Cardiac muscle cell (in vitro differentiated cells and primary cell): Measurements from ENCODE around the gene SLA2. TPM values are rescaled to one million over a fixed set of nuclear protein-coding genes. Genes with fewer than 3 reads are reported as not detected.

ENCODE experiments used
- DNase-seq, 2 donors: peaks; one replicate each; pipeline versions ENCODE4 v3.0.0 to v3.0.0-alpha.2; 2010 to 2017; ENCODE audit warnings: low read depth in 1 of 2, low spot score in 1 of 2
- H3K27ac ChIP-seq: fragments of 200-600 bp; sonication (generic); 2 replicates; pipeline ENCODE4 v1.5.1; 2016
- H3K27me3 ChIP-seq: fragments of 200-600 bp; sonication (generic); 2 replicates; pipeline ENCODE4 v1.6.0; 2016; ENCODE audit warnings: control low read depth
- H3K36me3 ChIP-seq: fragments of 200-600 bp; sonication (generic); 2 replicates; pipeline ENCODE4 v1.5.1; 2016; ENCODE audit warnings: control low read depth
- H3K4me1 ChIP-seq: fragments of 200-600 bp; sonication (generic); 2 replicates; pipeline ENCODE4 v1.8.1; 2017; ENCODE audit warnings: low read depth, mild to moderate bottlenecking, mixed run types
- H3K4me3 ChIP-seq: fragments of 200-600 bp; sonication (generic); 2 replicates; pipeline ENCODE4 v1.5.1; 2016; ENCODE audit warnings: mild to moderate bottlenecking
- H3K9me3 ChIP-seq: fragments of 200-600 bp; sonication (generic); 2 replicates; pipeline ENCODE4 v1.5.1; 2017; ENCODE audit warnings: low read depth, mild to moderate bottlenecking, control low read depth
- polyA plus RNA-seq: library from polyadenylated mRNA; unstranded; fragments of >200 nt; fragmentation: Nextera tagmentation; extraction: Ambion mirVana; gene quantifications from 2 replicates; pipeline ENCODE4 v1.2.1, GENCODE V29; 2016
- total RNA-seq: library from RNA; depleted of rRNA; stranded (reverse); fragments of >200 nt; gene quantifications from 2 replicates; pipeline ENCODE4 v1.2.3, GENCODE V29; 2016
- TF ChIP-seq, protein P1 (sequence below): IDR thresholded peaks from 2 replicates; pipeline ENCODE4 v1.5.1; 2012; ENCODE audit warnings: low read depth, mild to moderate bottlenecking, low read length

The SLA2 gene
- total and polyA plus RNA-seq, 2 experiments from 2014 or later: 0.21 TPM; not detected in 1

DNA sequence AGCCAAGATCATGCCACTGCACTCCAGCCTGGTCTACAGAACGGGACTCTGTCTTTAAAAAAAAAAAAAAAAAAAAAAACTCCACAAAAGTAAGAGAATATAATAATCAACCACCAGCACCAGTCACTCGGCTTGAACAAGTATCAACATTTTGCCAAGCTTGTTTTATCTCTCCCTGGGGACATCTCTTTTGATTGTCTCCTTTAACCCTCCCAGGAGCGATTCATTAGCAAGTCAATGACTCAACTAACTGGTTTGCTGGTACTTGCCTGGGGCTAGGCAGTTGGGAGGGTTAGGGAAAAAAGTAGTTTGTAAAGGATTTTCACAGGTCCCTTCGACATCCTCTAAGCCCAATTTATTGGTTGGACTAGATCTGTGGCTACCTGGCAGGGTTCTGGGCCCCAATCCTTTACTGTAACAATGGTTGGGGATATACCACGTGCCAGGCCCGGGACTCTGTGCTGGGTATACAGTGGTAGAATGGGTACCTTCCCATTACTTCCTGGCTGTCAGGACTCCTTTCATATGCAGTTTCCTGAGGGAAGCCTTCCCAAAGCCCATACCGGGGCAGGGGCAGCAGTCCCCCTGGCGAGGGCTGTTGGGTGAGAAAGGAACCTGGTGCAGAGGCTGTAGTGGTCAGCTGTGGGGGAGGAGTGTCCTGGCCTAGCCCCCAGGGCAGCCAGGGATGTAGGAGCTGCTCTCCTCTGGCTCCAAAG lies 60.4 kb downstream of the SLA2 start:
- no peaks in the 10 kb centered on the region for H3K4me1 ChIP-seq
- H3K9me3 ChIP-seq: no peaks in the 10 kb centered on the region
- TF ChIP-seq, protein P1, sequence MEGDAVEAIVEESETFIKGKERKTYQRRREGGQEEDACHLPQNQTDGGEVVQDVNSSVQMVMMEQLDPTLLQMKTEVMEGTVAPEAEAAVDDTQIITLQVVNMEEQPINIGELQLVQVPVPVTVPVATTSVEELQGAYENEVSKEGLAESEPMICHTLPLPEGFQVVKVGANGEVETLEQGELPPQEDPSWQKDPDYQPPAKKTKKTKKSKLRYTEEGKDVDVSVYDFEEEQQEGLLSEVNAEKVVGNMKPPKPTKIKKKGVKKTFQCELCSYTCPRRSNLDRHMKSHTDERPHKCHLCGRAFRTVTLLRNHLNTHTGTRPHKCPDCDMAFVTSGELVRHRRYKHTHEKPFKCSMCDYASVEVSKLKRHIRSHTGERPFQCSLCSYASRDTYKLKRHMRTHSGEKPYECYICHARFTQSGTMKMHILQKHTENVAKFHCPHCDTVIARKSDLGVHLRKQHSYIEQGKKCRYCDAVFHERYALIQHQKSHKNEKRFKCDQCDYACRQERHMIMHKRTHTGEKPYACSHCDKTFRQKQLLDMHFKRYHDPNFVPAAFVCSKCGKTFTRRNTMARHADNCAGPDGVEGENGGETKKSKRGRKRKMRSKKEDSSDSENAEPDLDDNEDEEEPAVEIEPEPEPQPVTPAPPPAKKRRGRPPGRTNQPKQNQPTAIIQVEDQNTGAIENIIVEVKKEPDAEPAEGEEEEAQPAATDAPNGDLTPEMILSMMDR: no peak
- H3K4me3 ChIP-seq: no peak overlapping the region
- no peak for DNase-seq
- peaks cover 29% of the 10 kb centered on the region for H3K36me3 ChIP-seq
- no peak overlapping the region for H3K27ac ChIP-seq
- H3K27me3 ChIP-seq: no peaks in the 10 kb centered on the region

DNA sequence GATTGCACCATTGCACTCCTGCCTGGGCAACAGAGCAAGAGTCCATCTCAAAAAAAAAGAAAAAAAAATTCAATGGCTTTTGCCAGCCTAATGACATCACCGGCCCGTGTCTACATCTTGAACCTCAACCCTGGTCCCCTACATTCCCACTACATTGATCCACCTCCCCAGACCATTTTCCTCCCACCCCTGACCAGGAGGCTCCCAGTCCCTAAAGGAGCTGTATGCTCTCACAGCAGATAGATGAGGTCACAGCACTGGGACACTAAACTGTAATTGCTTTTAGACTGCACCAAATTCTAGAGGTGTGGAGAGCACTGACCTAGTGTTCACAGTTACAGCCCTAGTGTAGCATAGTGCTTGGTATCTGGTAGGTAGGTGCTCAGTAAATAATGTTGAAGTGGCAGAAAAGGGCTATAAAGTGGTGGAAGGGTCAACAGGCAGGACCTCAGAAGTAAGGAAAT lies 61.9 kb downstream of the SLA2 start:
- DNase-seq: no peak
- no peak overlapping the region for H3K27ac ChIP-seq
- H3K4me3 ChIP-seq: no peak overlapping the region
- peaks cover 41% of the 10 kb centered on the region for H3K36me3 ChIP-seq
- no peaks in the 10 kb centered on the region for H3K9me3 ChIP-seq
- TF ChIP-seq, protein P1: no peak
- no peaks in the 10 kb centered on the region for H3K27me3 ChIP-seq
- H3K4me1 ChIP-seq: no peaks in the 10 kb centered on the region

DNA sequence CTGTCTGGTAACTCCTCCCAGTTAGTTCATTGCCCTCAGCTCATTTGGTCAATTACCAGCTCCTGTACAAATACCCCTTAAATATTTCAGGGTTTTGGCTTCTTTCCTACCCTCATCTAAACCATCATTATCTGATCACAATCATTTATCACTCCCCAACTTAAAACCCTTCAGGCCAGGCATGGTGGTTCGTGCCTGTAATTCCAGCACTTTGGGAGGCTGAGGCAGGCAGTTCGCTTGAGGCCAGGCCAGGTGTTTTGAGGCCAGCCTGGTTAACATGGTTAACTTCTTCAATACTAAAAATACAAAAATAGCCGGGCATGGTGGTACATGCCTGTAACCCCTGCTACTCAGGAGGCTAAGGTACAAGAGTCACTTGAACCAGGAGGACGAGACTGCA lies 63.2 kb downstream of the SLA2 start:
- H3K27ac ChIP-seq: no peak overlapping the region
- no peaks in the 10 kb centered on the region for H3K27me3 ChIP-seq
- H3K4me1 ChIP-seq: no peaks in the 10 kb centered on the region
- no peak for DNase-seq
- H3K9me3 ChIP-seq: no peaks in the 10 kb centered on the region
- TF ChIP-seq, protein P1: no peak
- H3K36me3 ChIP-seq: peaks cover 43% of the 10 kb centered on the region
- H3K4me3 ChIP-seq: no peak overlapping the region

DNA sequence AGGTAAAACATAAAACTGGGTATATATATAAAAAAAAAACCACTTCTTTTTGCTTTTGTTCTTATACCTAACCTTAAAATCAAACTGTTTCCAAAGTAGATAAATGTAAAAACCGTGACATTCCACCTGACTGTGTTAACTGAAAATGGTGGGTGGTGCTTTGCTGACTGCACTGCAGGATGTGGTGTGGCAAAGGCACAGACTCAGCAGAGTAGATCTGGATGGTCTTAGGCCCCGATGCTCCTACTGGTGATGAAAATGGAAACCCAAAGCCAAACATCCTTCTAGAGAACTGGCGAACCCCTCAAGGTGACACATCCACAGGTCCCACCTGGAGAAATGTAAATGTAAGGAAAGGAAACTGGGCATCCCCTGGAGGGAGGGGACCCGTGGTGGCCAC lies 63.7 kb downstream of the SLA2 start:
- no peak for DNase-seq
- Histone ChIP-seq H3K9me3 (no peaks in the 10 kb centered on the region), H3K27me3 (no peaks in the 10 kb centered on the region), H3K4me1 (no peaks in the 10 kb centered on the region), H3K27ac (no peak overlapping the region), H3K36me3 (peaks cover 40% of the 10 kb centered on the region), H3K4me3 (no peak overlapping the region)
- TF ChIP-seq, protein P1: no peak

DNA sequence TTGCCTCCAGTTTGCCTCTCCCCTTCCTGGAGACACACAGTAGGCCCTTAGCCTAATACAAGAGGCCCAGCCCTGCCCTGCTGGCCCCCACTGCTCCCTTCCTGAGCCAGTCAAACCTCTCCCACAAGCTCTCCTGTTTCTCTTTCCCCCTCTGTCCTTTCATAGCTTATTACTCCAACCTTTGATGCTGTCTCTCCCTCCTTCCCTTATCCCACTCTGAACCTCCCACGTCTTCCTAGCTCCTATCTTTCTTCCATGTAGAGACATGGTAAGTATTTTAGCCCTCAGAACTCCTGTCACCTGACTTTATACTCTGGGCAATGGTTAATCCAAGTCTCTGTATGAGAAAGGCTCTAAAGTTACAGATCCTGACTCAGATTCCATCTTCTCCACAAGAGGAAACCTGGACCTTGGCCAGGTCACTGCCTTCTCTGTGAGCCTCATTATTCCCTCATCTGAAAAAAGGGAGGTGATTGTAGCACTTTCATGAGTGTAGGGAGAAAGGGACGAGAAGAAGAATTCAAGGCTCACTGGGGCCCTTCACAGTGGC lies 65.9 kb downstream of the SLA2 start:
- no peak overlapping the region for H3K27ac ChIP-seq
- H3K4me3 ChIP-seq: no peak overlapping the region
- H3K9me3 ChIP-seq: no peaks in the 10 kb centered on the region
- DNase-seq: peak in 1 of 2 donors; percentile 32
- peaks cover 10% of the 10 kb centered on the region for H3K4me1 ChIP-seq
- no peaks in the 10 kb centered on the region for H3K27me3 ChIP-seq
- TF ChIP-seq, protein P1: no peak
- peaks cover 40% of the 10 kb centered on the region for H3K36me3 ChIP-seq
